Heart right ventricle (tissue), 16 donors: ENCODE measurements around the gene GUCY2D. TPM values are rescaled to one million over a fixed set of nuclear protein-coding genes. Genes with fewer than 3 reads are reported as not detected.

ENCODE experiments used
- ATAC-seq, 8 donors: fragments of 200-7000 bp; cut with Tn5 transposase; one replicate each; pipeline ENCODE4 v1.9.1; 2020; ENCODE audit warnings: mild to moderate bottlenecking in 8 of 8, moderate library complexity in 8 of 8, moderate number of reproducible peaks in 1 of 8
- DNase-seq, 2 donors: peaks; one replicate each; pipeline ENCODE4 v3.0.0-alpha.2; 2020
- H3K27ac ChIP-seq, 10 donors: fragments of 200-600 bp; sonication (generic) in 2 of 10; one replicate each; pipeline versions ENCODE4 v1.5.0 to v1.8.0; 2020 to 2022; ENCODE audit warnings: mild to moderate bottlenecking in 3 of 10
- H3K27me3 ChIP-seq, 7 donors: fragments of 200-600 bp; one replicate each; pipeline ENCODE4 v1.8.0; 2021 to 2022; ENCODE audit warnings: mild to moderate bottlenecking in 2 of 7
- H3K36me3 ChIP-seq, 9 donors: fragments of 200-600 bp; sonication (generic) in 1 of 9; one replicate each; pipeline versions ENCODE4 v1.5.0 to v1.8.0; 2020 to 2022; ENCODE audit warnings: mild to moderate bottlenecking in 2 of 9
- H3K4me1 ChIP-seq, 9 donors: fragments of 200-600 bp; sonication (generic) in 1 of 9; one replicate each; pipeline versions ENCODE4 v1.5.0 to v1.8.0; 2020 to 2022; ENCODE audit warnings: mild to moderate bottlenecking in 4 of 9
- H3K4me3 ChIP-seq, 10 donors: fragments of 200-600 bp; sonication (generic) in 2 of 10; one replicate each; pipeline versions ENCODE4 v1.5.0 to v1.8.0; 2020 to 2022; ENCODE audit warnings: mild to moderate bottlenecking in 7 of 10, moderate library complexity in 2 of 10
- H3K9me3 ChIP-seq, 11 donors: fragments of 200-600 bp in 10 of 11; sonication (generic) in 2 of 11; one replicate each; pipeline versions ENCODE4 v1.5.0 to v1.8.0; 2013 to 2022; ENCODE audit warnings: mild to moderate bottlenecking in 2 of 11, control low read depth in 1 of 11, moderate library complexity in 1 of 11
- CTCF ChIP-seq, 9 donors: fragments of 200-600 bp; sonication (generic) in 2 of 9; IDR thresholded peaks; one replicate each; pipeline versions ENCODE4 v1.5.0 to v1.8.0; 2021 to 2022; ENCODE audit warnings: antibody characterized with exemption in 9 of 9, mild to moderate bottlenecking in 5 of 9, moderate library complexity in 1 of 9
- WGBS, 2 donors: extraction: QIAGEN DNeasy Blood & Tissue Kit; methylation state at CpG; one replicate each; pipeline ENCODE4 v1.1.7; 2013; ENCODE audit warnings: inconsistent platforms in 1 of 2; 5-methylcytosine and 5-hydroxymethylcytosine counted together
- intact Hi-C, 10 donors: fragments of 100-400 bp; cut with DNase I; formaldehyde crosslinking; loops; one replicate each; pipeline versions ENCODE4 v1.11.1 to v1.14.2; 2022
- polyA plus RNA-seq, 2 donors: library from polyadenylated mRNA; stranded (reverse); fragments of 200-250 nt; gene quantifications; one replicate each; pipeline ENCODE4 v1.2.3, GENCODE V29; 2013
- total RNA-seq, 10 donors: library from RNA; stranded (reverse); fragmentation: NEBNext Ultra II Directional in 3 of 10; extraction: Animal tissue kit (Norgen Biotek cat#: 25700) in 3 of 10; gene quantifications; one replicate each; pipeline versions ENCODE4 v1.2.1 to v1.2.4, GENCODE V29; 2021 to 2023
- donor health status: Arrhythmogenic right ventricular cardiomyopathy.
- donor health status: ischemic (EF 13 %, LVEDD 7.1; RV severe dilation, severe dysfunction).
- donor health status: healthy with polysubstance abuse.
- donor health status: DM: no; HTN: yes; CAD: no.
- donor health status: DM: no; HTN: no; CAD: no.
- donor health status: ischemic (EF 25% LVEDD 6.9; RV normal size, moderate dysfunction).
- donor health status: ischemic (EF 25% LVEDD 5.7; RV mildly dilated, moderate dysfunction).
- donor health status: healthy.
- donor health status: DM: yes; HTN: yes; CAD: no.
- donor health status: Ischemic cardiomyopathy.
- donor health status: ischemic (EF 35%, LVEDD 5.7; RV mildly dilated, moderate dysfunction).
- donor health status: nonischemic (EF 11% LVEDD 7.7; RV severe dilation, severe dysfunction).
- donor health status: DM: yes; HTN: yes; CAD: no.
- donor health status: PGD.
- donor health status: ischemic (EF 29% LVEDD 5.4; RV normal size, mild dysfunction).
- donor health status: nonischemic (EF 23%, LVEDD 6.1; RV moderate dilation, normal function).

GUCY2D gene
- total and polyA plus RNA-seq, 12 donors: 0.06 to 0.69 (median 0.36) TPM; not detected in 6

- ATAC-seq: peak in 7 of 8 donors; percentile 16 to 49 (median 35)
- WGBS, 2 donors: 1 to 4% methylated on average over 46 of the region's 46 CpGs
- TF ChIP-seq CTCF (IDR thresholded peaks at IDR 0.05): no peak
- DNase-seq: no peak
- H3K9me3 ChIP-seq: no peaks in the 10 kb centered on the region
- peaks cover 0 to 26% (median 15%) of the 10 kb centered on the region in 7 donors for H3K27me3 ChIP-seq
- H3K4me3 ChIP-seq: peak overlapping the region; percentile 16 to 57 (median 46)
- H3K27ac ChIP-seq: no peak overlapping the region
- intact Hi-C loops: loop anchor here in 1 of 10 donors (5.0 kb wide), 1 partner anchor 41 kb away; no protein-coding TSS in a partner anchor
- H3K36me3 ChIP-seq: no peaks in the 10 kb centered on the region
- peaks cover 0 to 54% (median 15%) of the 10 kb centered on the region in 9 donors for H3K4me1 ChIP-seq
These were observed 13.7 kb downstream of the GUCY2D start for GRCh38 chr17:8015957-8016631.

GRCh38 chr17:8016632-8017424 is 14.4 kb downstream of the GUCY2D start:
- Histone ChIP-seq H3K27ac (no peak overlapping the region), H3K4me3 (peak overlapping the region; percentile 16 to 57 (median 46)), H3K9me3 (no peaks in the 10 kb centered on the region), H3K27me3 (peaks cover 0 to 26% (median 15%) of the 10 kb centered on the region in 7 donors), H3K36me3 (no peaks in the 10 kb centered on the region), H3K4me1 (peaks cover 0 to 54% (median 15%) of the 10 kb centered on the region in 9 donors)
- TF ChIP-seq CTCF (IDR thresholded peaks at IDR 0.05): peak; percentile 15 to 73 (median 54)
- DNase-seq (no peak), ATAC-seq (peak; percentile 20 to 69 (median 56))
- WGBS, 2 donors: 33 to 34% methylated on average over 12 of the region's 12 CpGs
- intact Hi-C loops: loop anchor here in 1 of 10 donors (5.0 kb wide), 1 partner anchor 40 kb away; no protein-coding TSS in a partner anchor

- ATAC-seq (no peak), DNase-seq (no peak)
- Histone ChIP-seq H3K36me3 (no peaks in the 10 kb centered on the region), H3K4me3 (no peak overlapping the region), H3K4me1 (peaks cover 0 to 62% (median 15%) of the 10 kb centered on the region in 9 donors), H3K27me3 (peaks cover 0 to 26% (median 15%) of the 10 kb centered on the region in 7 donors), H3K27ac (no peak overlapping the region), H3K9me3 (no peaks in the 10 kb centered on the region)
- WGBS, 2 donors: 86 to 89% methylated on average over 3 of the region's 3 CpGs
- TF ChIP-seq CTCF (IDR thresholded peaks at IDR 0.05): no peak
- intact Hi-C loops: loop anchor here in 1 of 10 donors (5.0 kb wide), 1 partner anchor 39 kb away; no protein-coding TSS in a partner anchor
These were observed 16.0 kb downstream of the GUCY2D start for GRCh38 chr17:8018436-8018835.

GRCh38 chr17:8019166-8019565 is 16.8 kb downstream of the GUCY2D start:
- peaks cover 0 to 68% (median 15%) of the 10 kb centered on the region in 9 donors for H3K4me1 ChIP-seq
- H3K27ac ChIP-seq: no peak overlapping the region
- intact Hi-C loops: loop anchor here in 1 of 10 donors (5.0 kb wide), 1 partner anchor 38 kb away; no protein-coding TSS in a partner anchor
- ATAC-seq: no peak
- DNase-seq: no peak
- H3K4me3 ChIP-seq: no peak overlapping the region
- H3K36me3 ChIP-seq: no peaks in the 10 kb centered on the region
- H3K27me3 ChIP-seq: peaks cover 0 to 26% (median 15%) of the 10 kb centered on the region in 7 donors
- TF ChIP-seq CTCF (IDR thresholded peaks at IDR 0.05): no peak
- WGBS, 2 donors: 68 to 69% methylated on average over 5 of the region's 5 CpGs
- no peaks in the 10 kb centered on the region for H3K9me3 ChIP-seq
